Measurements from ENCODE around the gene CCDC178.
"Not testable (repeated sequence)": the region's sequence is repeated elsewhere in the genome, so short reads cannot be mapped to it uniquely, and the experiment has no call there.

CCDC178 gene

GRCh38 chr18:33355756-33356155 is 84.8 kb downstream of the CCDC178 start:
- no peak for DNase-seq

GRCh38 chr18:33355263-33355662 is 85.3 kb downstream of the CCDC178 start:
- no peak for DNase-seq

- no peak for DNase-seq
Observed at GRCh38 chr18:33350256-33350655, 90.3 kb downstream of the CCDC178 start.

- not testable (repeated sequence) for DNase-seq
Observed at GRCh38 chr18:33339733-33340132, 100.8 kb downstream of the CCDC178 start.

- DNase-seq = no peak
Observed at GRCh38 chr18:33334781-33335180, 105.7 kb downstream of the CCDC178 start.

GRCh38 chr18:33330711-33331110 is 109.8 kb downstream of the CCDC178 start:
- DNase-seq = no peak

GRCh38 chr18:33326975-33327374 is 113.5 kb downstream of the CCDC178 start:
- DNase-seq = no peak

- no peak for DNase-seq
Observed at GRCh38 chr18:33317640-33318039, 122.9 kb downstream of the CCDC178 start.

- DNase-seq = no peak
Observed at GRCh38 chr18:33316146-33316587, 124.4 kb downstream of the CCDC178 start.

- DNase-seq = no peak
Observed at GRCh38 chr18:33307520-33307919, 133.0 kb downstream of the CCDC178 start.

- DNase-seq = no peak
Observed at GRCh38 chr18:33304277-33304676, 136.2 kb downstream of the CCDC178 start.

GRCh38 chr18:33291539-33291938 is 149.0 kb downstream of the CCDC178 start:
- no peak for DNase-seq

GRCh38 chr18:33288082-33288716 is 152.3 kb downstream of the CCDC178 start:
- DNase-seq = no peak

GRCh38 chr18:33282709-33283333 is 157.7 kb downstream of the CCDC178 start:
- DNase-seq = no peak

GRCh38 chr18:33282142-33282541 is 158.4 kb downstream of the CCDC178 start:
- DNase-seq = no peak

GRCh38 chr18:33277431-33277830 is 163.1 kb downstream of the CCDC178 start:
- no peak for DNase-seq

GRCh38 chr18:33275843-33276242 is 164.7 kb downstream of the CCDC178 start:
- no peak for DNase-seq

- DNase-seq = no peak
Observed at GRCh38 chr18:33270297-33270696, 170.2 kb downstream of the CCDC178 start.

- DNase-seq = no peak
Observed at GRCh38 chr18:33269223-33269622, 171.3 kb downstream of the CCDC178 start.

- no peak for DNase-seq
Observed at GRCh38 chr18:33264566-33264965, 176.0 kb downstream of the CCDC178 start.

- DNase-seq = no peak
Observed at GRCh38 chr18:33239298-33239697, 201.2 kb downstream of the CCDC178 start.

GRCh38 chr18:33232318-33232626 is 208.2 kb downstream of the CCDC178 start:
- DNase-seq = no peak

GRCh38 chr18:33231474-33232317 is 208.8 kb downstream of the CCDC178 start:
- DNase-seq = peak; percentile 71

- DNase-seq = no peak
Observed at GRCh38 chr18:33212363-33212762, 228.2 kb downstream of the CCDC178 start.

All from NCI-H1048 (cell line).